Right lobe of liver (tissue), 4 donors: ENCODE measurements around the gene CRYBB1.

Experiments used
- POLR2A ChIP-seq: fragments of 450-650 bp; IDR thresholded peaks from one replicate; pipeline ENCODE4 v1.6.1; 2017; ENCODE audit warnings: antibody characterized with exemption, mild to moderate bottlenecking
- TF ChIP-seq, protein P1 (sequence below), 4 donors: fragments of 200-600 bp in 3 of 4; fragments of 450-650 bp in 1 of 4; IDR thresholded peaks; one replicate each; pipeline versions ENCODE4 v1.5.1 to v1.8.0; 2016 to 2022; ENCODE audit warnings: antibody characterized with exemption in 4 of 4, mild to moderate bottlenecking in 2 of 4
- donor health status: DM: no; HTN: no; CAD: no.
- donor health status: DM: no; HTN: no; CAD: no.
- donor health status: DM: no; HTN: yes; CAD: no.

DNA sequence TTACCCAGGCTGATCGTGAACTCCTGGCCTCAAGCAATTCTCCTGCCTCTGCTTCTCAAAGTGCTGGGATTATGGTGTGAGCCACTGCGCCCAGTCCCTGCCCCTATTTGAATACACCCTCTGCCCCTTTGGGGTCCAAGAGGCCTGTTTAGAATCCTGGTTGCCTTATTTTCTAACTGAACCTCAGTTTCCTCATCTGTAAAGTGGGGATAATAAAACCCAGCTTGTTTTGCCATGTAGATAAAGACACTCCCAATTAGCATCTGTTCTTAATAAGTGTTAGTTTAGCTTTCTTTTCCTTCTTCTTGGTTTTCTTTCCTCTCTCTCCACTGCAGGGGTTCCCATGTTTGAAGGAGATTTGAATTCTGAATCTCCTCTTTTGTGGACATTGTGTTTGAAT is 44.3 kb upstream of the CRYBB1 start:
- TF ChIP-seq, protein P1, sequence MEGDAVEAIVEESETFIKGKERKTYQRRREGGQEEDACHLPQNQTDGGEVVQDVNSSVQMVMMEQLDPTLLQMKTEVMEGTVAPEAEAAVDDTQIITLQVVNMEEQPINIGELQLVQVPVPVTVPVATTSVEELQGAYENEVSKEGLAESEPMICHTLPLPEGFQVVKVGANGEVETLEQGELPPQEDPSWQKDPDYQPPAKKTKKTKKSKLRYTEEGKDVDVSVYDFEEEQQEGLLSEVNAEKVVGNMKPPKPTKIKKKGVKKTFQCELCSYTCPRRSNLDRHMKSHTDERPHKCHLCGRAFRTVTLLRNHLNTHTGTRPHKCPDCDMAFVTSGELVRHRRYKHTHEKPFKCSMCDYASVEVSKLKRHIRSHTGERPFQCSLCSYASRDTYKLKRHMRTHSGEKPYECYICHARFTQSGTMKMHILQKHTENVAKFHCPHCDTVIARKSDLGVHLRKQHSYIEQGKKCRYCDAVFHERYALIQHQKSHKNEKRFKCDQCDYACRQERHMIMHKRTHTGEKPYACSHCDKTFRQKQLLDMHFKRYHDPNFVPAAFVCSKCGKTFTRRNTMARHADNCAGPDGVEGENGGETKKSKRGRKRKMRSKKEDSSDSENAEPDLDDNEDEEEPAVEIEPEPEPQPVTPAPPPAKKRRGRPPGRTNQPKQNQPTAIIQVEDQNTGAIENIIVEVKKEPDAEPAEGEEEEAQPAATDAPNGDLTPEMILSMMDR (IDR thresholded peaks at IDR 0.05), result no peak
- no peak for TF ChIP-seq POLR2A
